Inferior parietal cortex (tissue), 1 donor: ENCODE results near the gene ESRRG.

Experiments used
- DNase-seq: peaks from one replicate; pipeline ENCODE4 v3.0.0-alpha.2; 2016; ENCODE audit errors: extremely low spot score

ESRRG gene

DNA sequence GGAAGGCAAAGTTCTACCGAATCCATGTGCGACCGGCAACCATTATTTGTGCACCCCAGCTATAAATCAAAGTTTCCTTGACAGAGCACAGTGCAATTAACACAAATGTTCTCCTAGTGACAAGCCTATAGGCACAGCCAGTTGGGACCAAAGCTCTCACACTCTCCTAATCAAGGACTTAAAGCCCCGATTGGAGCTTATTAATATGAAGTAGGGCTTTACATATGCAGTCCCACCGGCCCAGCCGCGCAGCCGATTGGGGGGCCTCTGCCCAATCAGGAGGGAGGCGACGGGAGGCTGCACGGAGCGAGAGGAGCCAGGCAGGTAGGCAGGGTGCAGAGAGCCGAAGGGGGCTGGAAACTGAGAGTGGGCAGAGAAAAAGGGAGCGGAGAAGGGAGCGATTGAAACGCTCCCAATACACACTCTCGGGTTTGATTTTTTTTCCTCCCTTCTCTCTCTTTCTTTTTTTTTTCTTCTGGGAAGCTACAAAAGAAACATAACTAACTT is at the start of gene ESRRG:
Gene ESRRG, minus strand, starts transcription at position 156 of the 507 bp plus-strand sequence. Its CDS starts 130 bp downstream, at position 26.
- no peak for DNase-seq

DNA sequence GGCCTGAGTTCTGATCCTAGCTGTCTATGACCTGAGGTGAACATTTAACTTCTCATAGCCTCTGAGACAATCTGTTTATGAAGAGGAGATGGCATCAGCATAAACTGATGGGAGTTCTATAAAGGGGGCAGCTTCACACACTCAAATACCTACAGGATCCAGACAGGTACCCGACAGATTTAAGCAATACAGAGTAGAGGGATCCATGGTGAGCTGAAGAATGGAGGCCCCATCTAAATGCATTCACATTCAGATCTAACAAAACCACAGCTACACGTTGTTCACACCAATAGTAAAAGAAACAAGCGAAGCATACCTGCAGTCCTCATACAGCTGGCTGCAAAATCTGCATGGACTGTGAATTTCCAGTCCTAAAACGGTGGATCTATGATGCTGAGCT is 48.7 kb upstream of the ESRRG start:
- no peak for DNase-seq

DNA sequence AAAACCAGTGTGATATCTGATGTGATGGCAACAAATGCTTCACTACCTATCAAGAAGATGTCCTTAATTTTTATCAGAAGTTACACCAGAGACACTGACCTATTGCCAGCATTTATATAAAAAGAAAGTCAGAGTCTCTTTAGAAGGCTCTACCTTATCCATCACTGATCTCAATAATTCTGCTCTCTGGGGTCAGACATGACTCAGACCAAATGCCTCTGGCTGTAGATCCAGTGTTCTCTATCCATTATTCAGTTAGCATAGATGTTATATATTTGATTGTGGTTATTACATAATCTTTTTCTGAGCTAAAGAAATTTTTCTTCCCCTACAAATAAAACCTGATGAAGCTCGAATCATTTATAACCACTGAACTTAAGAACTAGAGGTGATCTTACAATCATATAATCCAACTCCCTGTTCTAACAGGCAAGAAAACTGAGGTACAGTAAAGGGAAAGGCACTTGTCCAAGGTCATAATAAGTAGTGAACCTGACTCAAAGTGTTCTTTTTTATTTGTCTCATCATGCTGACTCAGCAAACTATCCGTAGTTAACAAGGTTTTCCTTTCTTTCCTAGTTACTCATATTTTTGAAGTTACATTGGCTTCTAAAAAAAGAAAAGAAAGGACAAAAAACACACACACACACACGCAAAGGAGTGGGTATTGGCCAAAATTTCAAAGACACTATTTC is 43.6 kb upstream of the ESRRG start:
- no peak for DNase-seq

DNA sequence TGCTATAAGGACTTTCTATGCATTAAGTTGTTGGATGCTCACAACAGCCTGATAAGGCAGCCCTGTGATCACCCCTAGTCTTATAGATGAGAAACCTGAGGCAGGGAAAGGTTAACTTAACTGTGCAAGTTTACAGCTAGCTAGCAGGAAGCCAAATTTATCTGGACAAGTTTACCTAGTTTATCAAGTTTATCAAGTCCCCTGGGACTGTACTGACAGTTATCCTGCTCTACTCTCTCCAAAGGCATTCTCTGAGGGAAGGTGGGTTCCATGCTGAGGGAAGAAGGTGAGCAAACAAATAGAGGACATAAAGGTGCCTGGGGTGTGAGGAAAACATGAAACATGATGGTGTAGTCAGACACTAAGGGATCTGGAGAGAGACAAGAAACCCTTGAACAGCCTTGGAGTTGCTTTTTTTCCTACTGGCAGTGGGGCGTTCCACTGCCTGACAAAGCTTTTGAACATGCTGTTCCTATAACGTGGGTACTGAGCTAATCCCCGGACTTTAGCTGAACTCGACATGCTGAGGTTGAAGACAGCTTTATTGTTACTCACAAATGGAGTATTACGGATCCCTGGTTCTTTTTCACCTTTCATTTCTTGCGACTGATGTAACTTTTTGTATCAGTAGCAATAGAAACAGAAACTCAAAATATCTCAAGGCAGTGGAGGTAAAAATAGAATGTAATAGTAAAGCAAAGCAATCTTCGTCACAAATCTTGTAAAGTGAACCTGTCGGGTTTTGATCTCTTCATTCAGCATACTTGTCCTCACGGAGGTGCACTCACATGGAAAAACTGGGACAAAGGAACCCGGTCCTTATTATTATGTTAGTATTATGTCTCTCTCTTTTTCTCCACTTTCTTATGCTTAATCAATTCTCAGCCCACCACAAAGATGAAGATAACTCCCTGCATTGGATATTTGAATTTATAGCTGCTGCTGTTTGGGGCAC is 42.4 kb upstream of the ESRRG start:
- no peak for DNase-seq

DNA sequence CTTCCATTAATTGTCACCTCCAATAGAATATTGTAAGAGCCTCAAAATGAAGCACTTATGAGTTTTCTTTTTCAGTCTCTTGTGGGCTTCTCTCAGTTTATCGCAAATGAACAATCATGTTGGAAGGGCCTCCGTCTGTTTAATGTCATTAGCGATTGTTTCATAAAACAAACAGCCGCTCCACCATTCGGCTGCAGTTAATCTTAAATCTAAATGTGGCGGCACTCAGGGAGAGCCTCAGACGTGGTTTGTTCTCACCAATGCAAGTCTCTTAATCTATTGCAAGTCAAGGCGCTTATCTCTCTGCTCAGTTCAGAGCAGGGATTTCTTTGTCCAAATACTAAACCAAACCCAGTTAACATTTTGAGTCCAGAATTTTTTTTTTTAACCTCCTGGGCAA is 34.9 kb upstream of the ESRRG start:
- DNase-seq = no peak

DNA sequence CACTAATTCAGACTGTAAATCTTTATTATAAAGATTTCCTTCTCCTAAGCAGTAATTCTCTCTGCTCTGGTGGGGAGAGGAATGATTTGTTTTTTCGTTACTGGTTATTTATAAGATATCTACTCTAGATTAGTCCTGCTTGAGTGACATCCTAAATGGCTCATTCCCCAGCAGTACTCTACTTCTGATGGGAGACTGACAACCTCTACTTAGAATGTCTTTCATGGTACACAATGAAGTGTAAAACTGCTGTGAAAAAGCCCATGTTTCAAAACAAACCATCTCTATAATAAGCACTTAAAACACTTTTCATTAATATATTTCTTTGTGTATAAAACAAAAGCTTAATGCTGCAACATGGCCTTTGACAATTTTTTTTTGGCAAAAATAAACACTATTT is 33.9 kb upstream of the ESRRG start:
- no peak for DNase-seq

DNA sequence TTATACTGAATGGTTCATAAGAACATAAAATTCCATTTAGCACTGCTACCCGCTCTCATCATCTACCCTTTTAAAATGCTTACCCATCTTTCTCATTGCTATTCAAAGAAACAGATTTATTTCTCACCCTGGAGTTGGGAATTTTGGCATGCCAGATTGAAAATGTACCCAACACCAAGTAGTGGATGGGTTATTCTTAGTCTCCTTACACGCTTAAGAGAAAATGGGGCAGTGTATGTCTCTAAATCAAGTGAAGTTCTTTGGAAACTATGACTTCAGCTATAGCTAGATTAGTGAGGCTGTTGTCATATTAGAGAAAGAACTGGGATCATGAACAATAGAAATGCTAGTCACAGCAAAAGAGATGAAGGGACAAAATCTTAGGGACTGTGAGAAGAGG is 27.7 kb upstream of the ESRRG start:
- peak; percentile 65 for DNase-seq

DNA sequence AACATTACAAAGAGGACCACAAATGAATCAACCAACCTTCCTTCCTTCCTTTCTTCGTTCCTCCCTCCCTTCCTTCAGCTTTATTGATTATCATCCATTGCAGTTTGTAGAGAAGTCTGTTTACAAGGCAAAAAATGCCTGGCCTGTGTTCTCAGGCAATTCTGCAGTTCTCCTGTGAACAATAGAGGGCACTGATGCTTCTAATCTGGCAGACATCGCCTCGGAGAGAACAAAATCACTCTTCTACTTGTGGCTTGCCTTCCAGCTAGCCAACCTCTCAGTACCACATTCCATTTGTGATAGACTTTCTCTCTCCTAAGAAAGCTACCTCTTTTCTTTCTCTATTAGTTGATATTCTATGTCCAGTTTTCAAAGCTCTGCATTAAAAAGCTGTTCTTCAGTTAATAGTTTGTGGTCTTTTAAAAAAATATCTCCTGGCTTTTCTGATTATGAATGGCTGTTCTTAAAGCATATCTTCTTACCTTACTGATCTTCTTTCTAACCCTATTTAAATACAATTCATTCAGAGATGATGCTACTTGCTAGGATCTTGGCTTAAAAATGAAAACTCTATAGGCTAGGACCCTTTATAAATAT is 26.9 kb upstream of the ESRRG start:
- DNase-seq = peak; percentile 87

DNA sequence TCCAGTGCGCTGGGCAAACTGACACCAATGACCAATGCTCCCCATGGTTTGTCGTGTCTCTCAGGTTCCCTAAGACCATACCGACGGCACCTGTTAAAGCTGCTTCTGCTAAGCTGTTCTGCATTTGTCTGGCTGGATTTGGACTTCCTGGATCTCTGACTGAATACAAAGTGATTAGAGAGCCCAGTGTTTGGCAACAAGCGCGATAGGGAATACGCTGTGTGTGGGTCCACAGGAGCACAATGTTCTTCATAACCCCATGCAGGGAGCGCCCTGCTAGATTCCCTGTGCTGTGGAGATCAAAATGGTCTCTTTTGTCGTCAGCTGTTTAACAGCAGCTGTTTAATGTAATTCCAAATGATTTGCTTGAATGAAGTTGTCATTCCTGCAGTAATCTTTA is 26.0 kb upstream of the ESRRG start:
- no peak for DNase-seq

DNA sequence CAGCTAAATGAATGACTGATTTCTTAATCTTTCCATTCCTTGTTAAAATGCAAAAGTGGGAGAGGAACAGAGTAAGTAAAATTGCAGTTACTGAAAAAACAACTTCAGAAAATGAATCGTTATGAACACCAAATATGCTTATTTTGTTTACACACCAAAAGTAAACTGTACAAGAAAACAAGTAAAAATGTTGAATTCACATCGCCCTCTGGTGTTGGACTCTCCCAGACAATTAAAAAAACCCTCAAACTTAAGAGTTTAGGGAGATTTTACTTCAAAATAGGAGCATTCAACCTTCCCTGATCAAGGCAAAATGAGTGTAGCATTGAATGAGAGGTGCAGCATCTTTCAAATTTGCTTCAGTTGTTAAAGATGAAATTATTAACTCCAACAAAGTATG is 19.4 kb upstream of the ESRRG start:
- DNase-seq = no peak

DNA sequence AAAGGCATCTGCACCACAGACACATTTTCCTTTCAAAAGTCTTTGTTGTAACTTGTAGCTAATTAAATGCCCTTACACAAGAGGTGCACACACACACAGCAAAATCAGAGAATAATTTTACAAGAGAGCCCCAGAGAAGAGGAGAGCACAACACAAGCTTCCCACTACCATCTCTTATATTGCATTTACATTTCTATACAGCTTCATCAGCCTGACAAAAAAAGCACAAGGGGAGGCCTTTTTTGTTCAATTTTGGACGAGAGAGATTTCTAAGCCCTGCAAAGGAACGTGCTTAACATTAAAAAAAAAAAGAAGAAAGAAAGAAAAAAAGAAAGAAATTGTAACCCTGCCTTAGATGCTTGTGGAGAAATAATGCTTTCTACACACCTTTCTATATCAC is 17.1 kb upstream of the ESRRG start:
- DNase-seq = no peak

DNA sequence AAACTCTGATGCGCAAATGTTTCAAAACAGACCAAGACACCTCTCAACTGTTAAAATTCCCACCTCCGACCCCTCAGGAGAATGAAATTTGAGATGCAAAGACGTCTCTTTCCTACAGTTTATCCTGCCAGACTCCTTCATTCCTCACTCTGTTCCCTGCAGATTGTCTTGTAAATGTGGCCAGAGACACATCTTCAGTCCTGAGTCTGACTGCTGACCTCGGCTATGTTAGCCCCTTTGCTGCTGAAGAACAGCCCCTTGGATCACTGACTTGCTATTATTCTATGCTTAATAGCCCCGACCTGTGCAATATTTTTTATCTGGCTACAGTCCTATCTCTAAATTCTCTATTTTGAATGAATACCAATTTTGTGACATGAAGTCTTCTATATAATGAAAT is 16.6 kb upstream of the ESRRG start:
- DNase-seq = no peak

DNA sequence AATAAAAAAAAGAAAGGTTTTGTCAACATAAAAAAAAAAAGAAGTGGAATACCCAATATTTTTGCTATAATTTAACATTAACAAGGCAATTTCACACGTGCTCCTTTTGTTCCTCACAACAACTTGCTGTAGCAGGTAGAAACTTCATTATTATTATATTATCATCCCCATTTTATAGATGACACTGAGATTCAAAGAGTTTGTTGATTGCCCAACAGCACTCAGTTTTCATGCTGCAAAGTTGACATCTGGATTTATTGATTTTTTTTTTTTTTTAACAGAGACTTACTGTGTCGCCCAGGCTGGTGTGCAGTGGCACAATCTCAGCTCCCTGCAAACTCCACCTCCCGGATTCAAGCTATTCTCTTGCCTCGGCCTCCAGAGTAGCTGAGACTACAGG is 8.9 kb upstream of the ESRRG start:
- DNase-seq = no peak

DNA sequence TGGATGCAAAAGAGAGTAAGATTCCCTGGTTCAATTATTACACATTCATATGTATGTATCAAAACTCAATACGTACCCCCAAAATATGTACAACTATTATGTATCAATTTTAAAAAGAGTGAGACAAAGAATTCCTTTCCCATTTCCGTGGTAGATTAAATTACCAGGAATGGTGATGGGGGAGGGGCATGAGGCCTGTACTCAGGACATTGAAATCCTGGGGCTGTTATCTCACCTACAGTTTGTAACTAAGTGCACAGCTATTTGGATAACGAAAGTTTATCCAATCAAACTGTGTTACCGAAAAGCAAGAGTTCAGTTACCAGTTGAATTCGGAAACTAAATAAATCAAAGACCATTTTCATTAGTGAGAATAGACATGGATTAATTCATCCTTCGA is 8.3 kb upstream of the ESRRG start:
- DNase-seq = no peak

DNA sequence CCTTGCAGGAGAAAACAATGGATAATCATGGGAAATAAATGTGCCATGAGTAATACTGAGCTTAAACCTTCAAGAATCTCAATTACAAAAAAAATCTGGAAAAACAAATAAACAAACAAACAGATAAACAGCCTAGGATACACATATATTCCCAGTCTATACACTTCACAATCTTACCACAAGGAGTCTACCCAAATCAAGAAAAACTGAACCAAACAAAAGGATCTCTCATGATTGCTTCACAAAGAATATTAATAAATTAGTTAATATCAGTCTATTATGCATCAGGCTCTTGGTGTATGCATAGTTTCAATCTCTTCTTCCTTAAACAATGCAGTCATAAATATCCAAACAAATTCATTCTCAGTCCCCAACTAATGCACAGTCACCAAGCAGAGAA is 3.2 kb upstream of the ESRRG start:
- no peak for DNase-seq

DNA sequence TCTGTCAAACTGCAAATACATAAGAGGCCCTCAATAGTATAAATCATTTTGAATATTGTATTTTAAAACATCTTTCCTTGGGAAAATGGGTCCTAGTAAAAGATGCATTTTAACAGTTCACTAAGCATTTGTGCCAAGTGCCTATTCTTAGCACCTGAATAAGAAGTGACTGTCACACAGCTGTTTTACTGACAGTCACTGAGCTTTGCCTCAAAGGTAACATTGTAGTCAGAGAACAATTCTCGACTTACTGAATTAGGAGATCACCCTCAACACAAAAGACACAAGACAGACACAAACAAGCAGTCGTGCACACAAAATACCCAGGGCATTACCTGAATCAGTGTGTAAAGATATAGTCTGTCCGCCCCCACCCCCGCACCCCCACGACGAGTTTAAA is 408 bp downstream of the ESRRG start:
- no peak for DNase-seq

DNA sequence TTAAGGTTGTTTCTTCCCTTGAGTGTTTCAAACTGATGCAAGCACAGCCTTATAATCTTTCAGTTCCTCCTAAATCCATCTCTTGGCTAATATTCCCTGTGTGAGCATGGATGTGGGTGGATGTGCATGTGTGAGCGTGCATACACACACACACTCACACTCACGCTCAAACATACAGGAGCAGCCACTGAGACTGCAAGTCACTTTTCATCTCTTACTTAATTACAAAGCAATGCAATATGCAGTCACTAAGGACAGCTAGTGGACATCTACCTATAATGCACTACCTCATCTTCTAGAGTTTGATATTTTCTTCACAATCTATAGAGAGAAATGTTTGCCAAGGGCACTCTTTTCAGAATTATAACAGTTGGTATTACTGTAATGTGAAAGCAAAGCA is 1.4 kb downstream of the ESRRG start:
- no peak for DNase-seq

DNA sequence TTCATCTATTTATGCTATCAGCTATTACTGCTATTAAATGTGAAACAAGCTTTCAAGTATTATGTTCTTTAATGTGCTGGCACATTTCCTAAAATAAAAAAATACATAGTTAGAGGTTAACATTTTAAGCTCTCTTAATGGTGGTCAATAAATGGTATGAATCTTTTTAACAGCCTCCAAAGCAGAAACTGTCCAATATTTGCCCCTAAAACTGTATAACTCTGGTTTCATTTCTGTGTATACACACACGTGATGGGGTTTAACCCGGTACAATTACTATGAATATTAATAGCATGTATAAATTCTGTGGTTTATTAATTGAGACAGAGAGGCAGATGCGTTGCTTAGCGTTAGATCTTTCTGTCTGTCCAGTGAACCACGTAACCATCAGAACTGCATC is 2.2 kb downstream of the ESRRG start:
- DNase-seq = no peak

DNA sequence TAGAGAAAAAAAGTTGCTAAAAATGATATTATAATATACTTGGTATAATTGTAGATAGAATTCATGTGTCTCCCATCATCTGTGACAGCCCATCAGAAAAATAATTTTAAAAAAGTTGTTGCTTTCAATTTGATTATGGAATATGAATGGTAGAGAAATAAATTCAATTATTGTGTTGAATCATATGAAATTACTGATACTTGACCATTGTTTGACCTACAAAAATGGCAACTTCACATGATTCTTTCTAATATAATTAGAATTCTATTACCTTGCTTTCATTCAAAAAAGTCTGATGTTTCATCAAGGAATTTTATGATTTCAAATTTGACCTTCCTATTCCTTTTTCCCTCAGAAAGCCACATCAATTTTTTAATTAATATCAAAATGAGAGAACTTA is 11.5 kb downstream of the ESRRG start:
- no peak for DNase-seq

DNA sequence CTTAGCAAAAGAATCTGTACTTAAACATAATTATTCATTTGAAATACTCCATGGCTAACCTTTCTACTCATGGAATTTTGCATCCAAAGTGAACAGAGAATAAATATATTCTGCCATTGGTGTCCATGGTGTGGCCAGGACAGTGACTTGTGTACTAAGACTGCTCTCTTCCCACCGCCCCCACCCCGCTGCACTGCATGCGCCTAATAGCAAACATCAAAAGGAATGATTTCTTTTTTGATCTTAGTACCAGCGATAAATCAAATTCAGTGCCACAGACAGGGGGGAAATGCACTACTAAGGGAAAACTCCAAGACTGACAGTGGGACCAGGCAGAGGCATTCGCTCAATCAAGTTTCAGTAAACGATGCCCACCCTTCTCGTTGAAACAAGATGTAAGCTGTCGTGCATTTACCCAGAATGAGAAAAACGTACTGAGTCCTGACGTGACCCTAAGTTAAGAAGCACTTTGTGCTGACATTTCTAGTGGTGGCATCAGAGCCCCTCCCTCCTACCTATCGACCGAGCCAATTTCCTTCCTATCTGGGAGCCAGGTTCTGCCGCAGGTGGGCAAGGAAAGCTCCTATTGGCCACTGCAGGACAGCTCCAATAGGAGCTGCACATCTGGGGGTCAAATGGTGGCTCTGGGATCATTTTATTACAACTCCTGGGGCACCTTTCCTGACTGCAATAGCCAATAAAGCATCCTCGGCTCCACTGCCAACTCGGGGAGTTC is 12.5 kb downstream of the ESRRG start:
- DNase-seq = no peak

DNA sequence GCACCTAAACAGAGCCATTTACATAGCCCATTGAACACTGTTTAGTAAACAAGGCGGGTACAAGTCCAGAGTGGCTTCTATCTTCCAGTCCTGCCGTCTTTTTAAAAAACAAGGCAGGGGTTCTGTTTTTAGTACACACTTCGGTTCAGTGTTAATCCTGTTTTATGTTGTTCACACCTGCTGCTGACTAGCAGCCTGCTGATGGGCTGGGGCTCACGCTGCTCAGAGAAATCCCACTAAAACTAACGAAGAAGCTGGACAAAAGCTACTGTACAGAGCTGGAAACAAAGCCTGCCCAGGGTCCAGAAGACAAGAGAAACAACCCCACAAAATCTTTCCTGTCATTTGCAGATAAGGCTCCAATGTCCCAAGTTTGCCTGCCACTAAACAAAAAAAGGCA is 13.2 kb downstream of the ESRRG start:
- DNase-seq = no peak

DNA sequence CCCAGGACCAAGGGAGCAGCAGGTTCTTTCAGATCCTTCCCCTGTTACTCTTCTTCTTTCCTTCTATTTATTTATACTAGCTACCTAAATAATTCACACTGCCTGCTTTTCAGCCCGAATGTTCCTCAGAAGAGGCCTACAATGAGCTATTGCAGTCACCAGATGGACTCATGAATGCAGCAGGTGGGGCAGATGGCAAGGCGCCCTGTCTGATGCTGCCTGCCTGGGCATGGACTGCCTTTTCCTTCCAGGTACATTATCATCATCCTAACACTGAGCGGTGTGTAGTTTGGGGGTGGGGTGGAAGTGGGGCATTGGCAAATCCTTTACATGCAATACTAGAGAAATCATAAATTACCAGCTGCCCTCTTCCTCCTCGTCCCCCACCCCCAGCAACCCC is 17.6 kb downstream of the ESRRG start:
- no peak for DNase-seq
